HepG2 (cell line): ENCODE results near the gene JAG1. TPM values are rescaled to one million over a fixed set of nuclear protein-coding genes. Genes with fewer than 3 reads are reported as not detected.

Source experiments
- ARID4A ChIP-seq: sonication (generic); formaldehyde crosslinking; IDR thresholded peaks from 2 replicates; pipeline ENCODE4 v1.5.0; 2020; ENCODE audit warnings: mild to moderate bottlenecking, missing genetic modification reagents, borderline replicate concordance
- CEBPB ChIP-seq: IDR thresholded peaks from 2 replicates; pipeline ENCODE4 v1.6.1; 2011; ENCODE audit warnings: low read depth, low read length, improper control_type of control experiment, borderline replicate concordance
- LRRFIP1 ChIP-seq: sonication (generic); formaldehyde crosslinking; conservative IDR thresholded peaks from 2 replicates; pipeline ENCODE4 v1.4.0; 2020; ENCODE audit warnings: missing genetic modification reagents
- ZBTB21 ChIP-seq: sonication (generic); formaldehyde crosslinking; IDR thresholded peaks from 2 replicates; pipeline ENCODE4 v1.4.0; 2020; ENCODE audit warnings: missing genetic modification reagents
- ZBTB8A ChIP-seq: sonication (generic); formaldehyde crosslinking; IDR thresholded peaks from 2 replicates; pipeline ENCODE4 v1.4.0; 2020; ENCODE audit warnings: mild to moderate bottlenecking, low read depth, missing genetic modification reagents, borderline replicate concordance
- ZFP41 ChIP-seq: sonication (generic); formaldehyde crosslinking; IDR thresholded peaks from 2 replicates; pipeline ENCODE4 v1.4.0; 2020; ENCODE audit warnings: mild to moderate bottlenecking, missing genetic modification reagents, borderline replicate concordance
- ZNF142 ChIP-seq: sonication (generic); formaldehyde crosslinking; IDR thresholded peaks from 2 replicates; pipeline ENCODE4 v1.4.0; 2020; ENCODE audit warnings: missing genetic modification reagents
- ZNF180 ChIP-seq: sonication (generic); formaldehyde crosslinking; IDR thresholded peaks from 2 replicates; pipeline ENCODE4 v1.4.0; 2020; ENCODE audit warnings: low read depth, missing genetic modification reagents, borderline replicate concordance
- ZNF367 ChIP-seq: sonication (generic); formaldehyde crosslinking; IDR thresholded peaks from 2 replicates; pipeline ENCODE4 v1.4.0; 2020; ENCODE audit warnings: missing genetic modification reagents, borderline replicate concordance
- ZNF678 ChIP-seq: sonication (generic); formaldehyde crosslinking; IDR thresholded peaks from 2 replicates; pipeline ENCODE4 v1.4.0; 2020; ENCODE audit warnings: mild to moderate bottlenecking, missing genetic modification reagents
- ZNF777 ChIP-seq: sonication (generic); formaldehyde crosslinking; IDR thresholded peaks from 2 replicates; pipeline ENCODE4 v1.4.0; 2020; ENCODE audit warnings: missing genetic modification reagents
- polyA plus RNA-seq, 8 experiments: library from polyadenylated mRNA; depleted of rRNA in 3 of 8; stranded (reverse) in 7 of 8; unstranded in 1 of 8; fragments of >200 nt; fragmentation: Illumina TruSeq in 4 of 8; extraction: Trizol in 4 of 8; gene quantifications; 2 replicates each; pipeline versions ENCODE4 v1.2.1 to v1.2.3, GENCODE V29; 2011 to 2016; ENCODE audit warnings: low read depth in 4 of 8, missing spikeins in 1 of 8, mixed read lengths in 1 of 8; ENCODE audit not compliant: insufficient read depth in 1 of 8
- total RNA-seq, 5 experiments: library from RNA; depleted of rRNA; stranded (reverse); fragments of >200 nt; fragmentation: Illumina TruSeq; extraction: Trizol; gene quantifications; 2 replicates each; pipeline ENCODE4 v1.2.3, GENCODE V29; 2016; ENCODE audit warnings: low read depth in 1 of 5

The JAG1 gene
- total and polyA plus RNA-seq, 2 of the 13 experiments (the other 11 are each of a cell fraction or from before 2014, with no cell fraction given): 47.1 to 56.3 TPM

- TF ChIP-seq ZFP41 (CRISPR knock-in tag) (no peak), ZNF142 (CRISPR knock-in tag) (no peak), ZBTB8A (CRISPR knock-in tag) (no peak; the same call in 1 of the 2 replicates), ZNF777 (CRISPR knock-in tag) (no peak), ZNF678 (CRISPR knock-in tag) (no peak; the same call in 1 of the 2 replicates), CEBPB (peak; percentile 78), ZNF367 (no peak), LRRFIP1 (no peak; the same call in 1 of the 2 replicates), ZBTB21 (no peak; the same call in 1 of the 2 replicates), ZNF180 (CRISPR knock-in tag) (no peak), ARID4A (peak; percentile 61)
Observed at GRCh38 chr20:10671221-10671918, 2.4 kb downstream of the JAG1 start (continued).
